ENCODE results near the gene RC3H1.

DNA sequence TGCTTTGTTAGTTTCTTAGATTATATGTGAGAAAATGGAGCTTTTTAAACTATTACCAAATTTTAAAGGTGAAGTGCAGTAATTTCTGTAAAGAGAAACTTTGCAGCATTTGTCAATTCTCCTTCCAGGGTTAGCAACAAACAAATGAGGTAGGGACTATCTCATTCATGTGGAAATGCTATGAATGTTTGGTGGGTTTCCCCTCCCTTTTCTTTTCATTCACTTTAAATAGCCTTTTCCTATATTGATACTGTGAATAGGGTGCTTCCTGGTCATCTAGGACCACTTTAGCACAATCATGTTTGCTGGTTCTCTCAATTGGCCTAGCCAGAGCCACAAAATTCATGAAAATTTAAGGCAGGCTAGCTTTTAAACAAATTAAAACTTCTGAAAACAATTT lies 133.4 kb downstream of the RC3H1 start:
- TF ChIP-seq, protein P1, sequence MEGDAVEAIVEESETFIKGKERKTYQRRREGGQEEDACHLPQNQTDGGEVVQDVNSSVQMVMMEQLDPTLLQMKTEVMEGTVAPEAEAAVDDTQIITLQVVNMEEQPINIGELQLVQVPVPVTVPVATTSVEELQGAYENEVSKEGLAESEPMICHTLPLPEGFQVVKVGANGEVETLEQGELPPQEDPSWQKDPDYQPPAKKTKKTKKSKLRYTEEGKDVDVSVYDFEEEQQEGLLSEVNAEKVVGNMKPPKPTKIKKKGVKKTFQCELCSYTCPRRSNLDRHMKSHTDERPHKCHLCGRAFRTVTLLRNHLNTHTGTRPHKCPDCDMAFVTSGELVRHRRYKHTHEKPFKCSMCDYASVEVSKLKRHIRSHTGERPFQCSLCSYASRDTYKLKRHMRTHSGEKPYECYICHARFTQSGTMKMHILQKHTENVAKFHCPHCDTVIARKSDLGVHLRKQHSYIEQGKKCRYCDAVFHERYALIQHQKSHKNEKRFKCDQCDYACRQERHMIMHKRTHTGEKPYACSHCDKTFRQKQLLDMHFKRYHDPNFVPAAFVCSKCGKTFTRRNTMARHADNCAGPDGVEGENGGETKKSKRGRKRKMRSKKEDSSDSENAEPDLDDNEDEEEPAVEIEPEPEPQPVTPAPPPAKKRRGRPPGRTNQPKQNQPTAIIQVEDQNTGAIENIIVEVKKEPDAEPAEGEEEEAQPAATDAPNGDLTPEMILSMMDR (IDR thresholded peaks at IDR 0.05) = no peak
- no peak for TF ChIP-seq POLR2A (IDR thresholded peaks at IDR 0.05)

Data from Peyer's patch (tissue), 4 donors.